HUDEP-2 (cell line): ENCODE measurements around the gene C11orf91.
"Not testable (repeated sequence)": the region's sequence is repeated elsewhere in the genome, so short reads cannot be mapped to it uniquely, and the experiment has no call there.

ENCODE experiments used
- DNase-seq, 76 experiments: peaks; one replicate each; lab custom pipeline; 2025; ENCODE audit not compliant: unreplicated experiment in 76 of 76; lab: John Stamatoyannopoulos, UW

C11orf91 gene, protein sequence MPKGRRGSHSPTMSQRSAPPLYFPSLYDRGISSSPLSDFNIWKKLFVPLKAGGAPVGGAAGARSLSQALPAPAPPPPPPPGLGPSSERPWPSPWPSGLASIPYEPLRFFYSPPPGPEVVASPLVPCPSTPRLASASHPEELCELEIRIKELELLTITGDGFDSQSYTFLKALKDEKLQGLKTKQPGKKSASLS

DNA sequence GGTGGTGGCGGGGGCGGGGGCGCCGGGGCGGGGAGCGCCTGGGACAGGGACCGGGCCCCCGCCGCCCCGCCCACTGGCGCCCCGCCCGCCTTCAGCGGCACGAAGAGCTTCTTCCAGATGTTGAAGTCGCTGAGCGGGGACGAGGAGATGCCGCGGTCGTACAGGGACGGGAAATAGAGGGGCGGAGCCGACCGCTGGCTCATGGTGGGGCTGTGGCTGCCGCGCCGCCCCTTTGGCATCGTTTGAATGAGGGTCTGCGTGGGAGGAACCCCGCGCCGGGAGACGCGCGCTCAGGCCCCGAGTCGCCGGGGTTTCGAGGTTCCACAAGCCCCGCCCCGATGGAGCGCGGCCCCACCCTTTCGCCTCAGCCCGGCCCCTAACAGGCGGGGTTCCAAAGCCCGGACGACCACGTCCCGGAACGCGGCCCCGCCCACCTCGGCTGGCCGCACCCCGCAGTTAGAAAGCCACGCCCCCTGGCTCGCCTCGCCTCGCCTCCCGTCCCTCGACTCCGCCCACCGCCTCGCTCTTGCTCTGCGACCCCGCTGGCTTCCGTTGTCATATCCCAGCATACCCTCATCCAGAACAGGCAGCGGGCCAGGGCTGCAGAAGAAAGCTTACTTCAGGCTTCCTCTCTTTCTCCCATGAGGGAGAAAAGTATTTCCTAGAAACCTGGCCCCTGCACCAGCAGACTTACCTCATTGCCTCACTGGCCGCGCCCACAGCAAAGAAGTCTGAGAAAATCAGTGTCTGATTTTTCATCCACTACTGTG, at the start of gene C11orf91:
Gene C11orf91, minus strand, starts transcription at position 325 of the 770 bp plus-strand sequence. Its CDS starts 86 bp downstream, at position 239.
- peak in 75 of 76 experiments; percentile 23 to 96 (median 86) for DNase-seq

DNA sequence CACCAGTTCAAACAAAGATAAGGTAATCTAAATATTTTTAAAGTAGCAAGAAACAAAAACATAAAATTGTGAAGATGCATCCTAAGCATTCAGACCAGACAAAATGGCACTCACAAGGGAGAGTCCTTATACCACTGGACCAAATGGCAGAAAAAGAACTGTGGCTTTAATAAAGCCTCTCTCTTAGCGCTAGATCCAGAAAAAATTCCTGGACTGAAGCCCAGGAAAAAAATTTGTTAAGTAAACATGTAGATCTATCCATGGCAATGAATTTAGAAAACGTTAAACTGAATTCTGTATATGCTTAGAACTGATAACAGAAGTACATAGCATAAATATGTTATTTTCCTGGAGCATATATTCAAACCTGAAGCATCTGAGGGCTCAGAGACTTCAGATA, 47.4 kb upstream of the C11orf91 start:
- DNase-seq: no peak

DNA sequence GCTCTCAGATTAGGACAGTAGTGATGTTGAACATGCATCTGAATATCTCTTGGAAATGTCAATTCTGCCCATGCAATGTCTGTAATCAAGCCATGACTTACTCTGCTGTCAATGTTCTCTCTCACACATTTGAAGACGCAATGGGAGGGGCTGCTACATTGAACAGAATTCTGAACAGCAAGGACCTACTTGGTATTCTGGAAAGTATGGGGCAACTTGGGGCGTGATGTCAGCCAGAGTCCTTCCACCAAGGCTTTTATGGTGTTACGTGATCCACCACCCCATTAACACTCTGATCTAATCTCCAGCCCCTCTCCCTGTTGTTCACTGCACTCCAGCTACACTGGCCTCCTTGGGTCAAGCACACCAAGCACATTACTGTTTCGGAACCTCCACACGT, 42.7 kb upstream of the C11orf91 start:
- DNase-seq: no peak

DNA sequence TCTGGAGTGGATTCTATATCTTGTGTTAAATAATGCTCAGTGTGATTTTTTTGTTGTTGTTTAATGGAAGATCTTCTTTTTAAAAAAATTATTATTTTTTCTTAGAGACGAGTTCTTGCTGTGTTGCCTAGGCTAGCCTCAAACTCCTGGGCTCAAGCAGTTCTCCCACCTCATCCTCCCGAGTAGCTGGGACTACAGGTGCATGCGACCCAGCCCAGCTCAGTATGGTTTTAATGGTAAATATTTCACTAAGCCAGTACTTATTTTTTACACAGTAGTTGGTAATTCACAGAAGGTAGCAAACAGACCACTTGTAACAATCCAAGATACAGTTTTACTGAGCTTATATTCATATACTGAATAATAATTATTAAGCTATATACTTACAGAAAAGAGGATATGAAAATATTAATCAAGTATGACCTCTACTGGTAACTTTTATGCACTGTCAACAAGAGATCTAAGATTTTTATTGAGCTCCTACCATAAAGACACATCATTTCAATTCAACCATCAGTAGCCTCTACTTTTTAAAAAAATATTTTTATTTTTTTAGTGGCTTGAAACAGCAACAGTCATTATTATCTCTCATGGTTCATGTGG, 41.7 kb upstream of the C11orf91 start:
- peak in 4 of 76 experiments; percentile 1 to 39 (median 8) for DNase-seq

DNA sequence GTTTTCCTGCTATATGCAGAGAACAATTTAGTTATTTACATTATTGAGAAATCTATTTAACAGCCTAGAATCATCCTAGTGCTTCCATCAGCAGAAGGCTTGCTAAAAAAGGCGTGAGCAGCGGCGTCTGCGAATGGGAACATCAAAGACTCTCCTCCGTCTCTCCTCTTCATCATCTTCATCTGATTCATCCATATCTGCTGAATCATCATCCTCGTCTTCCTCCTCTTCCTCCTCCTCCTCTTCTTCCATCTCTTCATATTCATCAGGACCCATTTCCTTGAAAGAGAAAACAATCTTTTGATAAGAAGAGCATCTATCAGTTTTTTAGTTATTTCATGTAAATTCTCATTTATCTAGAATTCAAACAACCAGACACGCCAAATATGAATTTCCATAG, 41.2 kb upstream of the C11orf91 start:
- DNase-seq: no peak

DNA sequence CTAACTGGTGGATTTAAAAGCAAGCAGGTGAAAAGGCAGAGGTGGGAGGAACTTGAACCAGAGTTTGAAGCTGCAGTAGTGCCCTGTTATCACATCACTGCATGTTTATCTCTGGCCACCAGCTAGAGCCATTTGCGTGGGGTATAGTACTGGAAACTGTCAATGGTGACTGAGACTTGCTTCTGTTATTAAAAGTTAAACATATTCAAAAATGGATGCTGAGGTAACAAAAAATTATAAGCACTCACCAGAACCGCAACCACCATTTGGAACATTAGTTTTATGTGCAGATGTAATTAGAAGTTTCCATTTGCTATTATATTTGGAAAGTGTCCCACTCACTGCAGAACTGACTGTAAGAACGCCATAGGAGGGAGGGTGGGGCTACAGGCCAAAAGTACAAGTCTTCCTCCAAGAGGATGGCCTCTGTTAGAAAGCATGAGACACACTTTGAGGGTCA, 36.8 kb upstream of the C11orf91 start:
- DNase-seq: peak in 71 of 76 experiments; percentile 27 to 87 (median 65)

DNA sequence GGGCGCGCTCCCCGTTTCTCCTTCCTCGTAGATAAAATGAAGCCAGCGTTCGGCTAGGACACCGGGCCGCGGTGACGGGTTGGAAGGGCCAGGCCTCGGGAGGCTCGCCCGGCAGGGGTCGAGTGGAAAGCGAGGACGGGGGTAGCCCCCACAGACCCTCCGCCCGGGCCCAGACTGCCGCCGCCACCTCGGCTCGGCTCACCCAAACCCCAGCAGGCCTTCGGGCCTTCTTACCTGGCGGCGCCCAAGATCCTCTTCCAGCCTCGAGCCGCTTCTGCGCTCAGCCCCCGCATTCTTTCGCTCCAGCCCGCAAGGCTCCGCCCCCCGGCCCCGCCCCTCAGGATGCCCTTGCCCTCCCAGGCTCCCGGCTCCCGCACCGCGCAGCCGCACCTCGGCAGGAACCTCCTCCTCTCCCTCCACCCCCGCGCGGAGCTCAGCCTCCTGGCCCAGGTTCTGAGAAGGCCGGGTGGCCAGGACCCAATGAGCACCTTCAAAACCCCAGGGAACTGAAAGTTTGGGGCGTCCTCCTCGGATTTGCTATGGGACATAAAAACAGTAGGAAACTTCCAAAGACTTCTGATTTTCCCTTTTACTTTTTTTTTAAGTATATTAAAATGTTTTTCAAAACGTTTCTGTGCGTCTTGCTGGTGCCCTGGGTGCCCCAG, 35.7 kb upstream of the C11orf91 start, which contains the start of gene CD59:
Gene CD59, minus strand, starts transcription at position 276 of the 665 bp plus-strand sequence. CDS start 13,978 bp downstream, outside the sequence.
- peak; percentile 30 to 98 (median 93) for DNase-seq

DNA sequence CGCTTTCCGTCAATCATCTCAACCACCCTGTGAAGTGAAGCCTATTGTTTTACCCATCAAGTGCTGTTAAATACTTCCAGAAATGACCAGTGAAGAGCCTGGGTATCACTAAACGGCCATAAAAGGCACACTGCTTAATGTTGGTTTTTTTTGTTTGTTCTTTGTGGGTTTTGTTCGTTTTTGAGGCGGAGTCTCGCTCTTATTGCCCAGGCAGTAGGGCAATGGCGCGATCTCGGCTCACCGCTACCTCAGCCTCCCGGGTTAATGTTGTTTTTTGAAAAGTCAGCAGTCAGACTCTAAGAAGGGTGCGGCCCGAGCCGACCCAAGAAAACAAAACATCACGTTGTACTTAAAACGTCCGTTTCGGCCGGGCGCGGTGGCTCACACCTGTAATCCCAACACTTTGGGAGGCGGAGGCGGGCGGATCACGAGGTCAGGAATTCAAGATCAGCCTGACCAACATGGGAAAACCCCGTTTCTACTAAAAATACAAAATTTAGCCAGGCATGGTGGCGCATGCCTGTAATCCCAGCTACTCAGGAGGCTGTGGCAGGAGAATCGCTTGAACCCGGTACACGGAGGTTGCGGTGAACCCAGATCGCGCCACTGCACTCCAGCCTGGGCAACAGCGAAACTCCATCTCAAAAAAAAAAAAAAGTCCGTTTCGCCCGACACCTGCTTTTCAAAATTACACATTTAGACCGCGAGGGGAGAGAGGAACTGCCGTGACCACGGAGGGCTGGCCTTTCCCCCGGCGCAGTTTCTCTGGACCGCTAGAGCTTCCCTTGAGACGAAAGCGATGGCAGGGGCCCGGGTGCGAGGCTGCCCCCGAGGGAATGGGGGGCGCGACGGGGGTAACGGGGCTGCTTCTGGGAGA, 34.9 kb upstream of the C11orf91 start:
- DNase-seq: peak in 13 of 76 experiments; percentile 5 to 45 (median 27)

DNA sequence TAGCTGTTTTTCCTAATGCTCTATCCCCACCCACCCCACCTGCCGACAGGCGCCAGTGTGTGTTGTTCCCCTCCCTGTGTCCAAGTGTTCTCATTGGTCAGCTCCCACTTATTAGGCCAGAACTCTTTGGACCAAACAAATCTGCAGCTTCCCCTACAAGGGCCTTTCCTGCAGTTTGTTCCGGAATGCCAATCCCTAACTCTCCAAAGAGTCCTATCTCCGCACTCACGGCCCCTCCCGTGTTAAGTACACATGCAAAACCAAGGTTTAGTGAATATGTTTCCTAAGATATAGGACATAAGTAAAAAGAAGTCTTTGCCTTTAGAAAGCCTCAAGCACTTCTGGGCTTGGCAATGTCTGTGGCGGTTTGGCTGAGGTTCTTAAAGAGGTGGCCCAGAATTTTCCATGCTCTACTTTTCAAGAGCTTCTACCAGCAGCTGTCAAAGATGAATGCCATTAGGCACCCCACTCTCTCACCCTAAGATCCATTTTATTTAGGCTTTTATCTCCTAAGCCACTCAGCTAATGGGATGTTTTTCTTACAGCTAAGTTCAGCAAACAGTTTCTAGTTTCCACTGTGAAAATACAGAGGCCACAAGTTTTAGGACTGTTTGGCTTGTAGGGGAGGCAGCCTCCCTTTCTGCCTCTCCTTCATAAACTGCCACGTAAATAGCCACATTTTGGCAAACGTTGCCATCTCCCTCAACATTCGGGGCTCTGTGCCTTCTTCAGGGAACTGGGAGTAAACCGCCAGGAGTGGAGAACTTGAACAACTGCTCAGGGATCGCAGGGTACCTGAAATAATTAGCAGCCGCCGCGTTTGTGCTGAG, 34.0 kb upstream of the C11orf91 start:
- DNase-seq: peak in 7 of 76 experiments; percentile 4 to 19 (median 10)

DNA sequence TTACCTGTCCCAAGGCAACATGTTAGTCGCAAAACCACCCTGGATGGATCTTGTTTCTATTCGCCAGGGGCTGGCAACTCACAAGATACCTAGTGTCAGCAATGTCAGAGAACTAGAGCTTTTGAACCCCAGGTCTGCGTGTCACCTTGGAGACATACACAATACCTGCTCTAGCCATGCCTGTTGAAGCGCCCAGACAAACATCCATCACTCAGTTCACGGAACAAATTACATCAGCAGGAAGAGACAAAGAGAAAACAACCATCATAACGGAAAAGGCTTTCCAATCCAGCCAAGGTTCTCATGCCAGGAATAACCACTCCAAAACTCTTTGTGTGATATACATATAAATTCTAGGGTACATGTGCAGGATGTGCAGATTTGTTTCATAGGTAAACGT, 33.4 kb upstream of the C11orf91 start:
- no peak for DNase-seq

DNA sequence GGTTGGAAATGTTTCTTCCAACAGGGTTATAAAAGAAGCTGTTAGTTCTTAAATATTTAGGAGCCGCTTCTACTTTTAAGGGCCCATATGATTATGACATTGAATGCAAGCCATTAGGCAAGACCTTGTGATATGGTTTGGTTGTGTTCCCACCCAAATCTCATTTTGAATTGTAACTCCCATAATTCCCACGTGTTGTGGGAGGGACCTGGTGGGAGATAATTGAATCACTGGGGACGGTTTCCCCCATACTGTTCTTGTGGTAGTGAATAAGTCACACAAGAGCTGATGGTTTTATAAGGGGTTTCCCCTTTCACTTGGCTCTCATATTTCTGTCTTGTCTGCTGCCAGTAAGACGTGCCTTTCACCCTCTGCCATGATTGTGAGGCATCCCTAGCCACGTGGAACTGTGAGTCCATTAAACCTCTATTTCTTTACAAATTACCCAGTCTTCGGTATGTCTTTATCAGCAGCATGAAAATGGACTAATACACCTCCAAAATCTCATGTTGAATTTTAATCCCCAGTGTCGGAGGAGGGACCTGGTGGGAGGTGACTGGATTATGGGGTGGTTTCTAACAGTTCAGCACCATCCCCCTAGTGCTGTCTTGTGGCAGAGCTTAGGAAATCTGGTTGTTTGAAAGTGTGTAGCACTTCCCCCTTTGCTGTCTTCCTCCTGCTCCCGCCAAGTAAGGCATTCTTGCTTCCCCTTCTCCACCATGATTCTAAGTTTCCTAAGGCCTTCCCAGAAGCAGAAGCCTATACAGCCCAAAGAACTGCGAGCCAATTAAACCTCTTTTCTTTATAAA, 31.3 kb upstream of the C11orf91 start:
- peak in 2 of 76 experiments; percentile 5 to 21 for DNase-seq

DNA sequence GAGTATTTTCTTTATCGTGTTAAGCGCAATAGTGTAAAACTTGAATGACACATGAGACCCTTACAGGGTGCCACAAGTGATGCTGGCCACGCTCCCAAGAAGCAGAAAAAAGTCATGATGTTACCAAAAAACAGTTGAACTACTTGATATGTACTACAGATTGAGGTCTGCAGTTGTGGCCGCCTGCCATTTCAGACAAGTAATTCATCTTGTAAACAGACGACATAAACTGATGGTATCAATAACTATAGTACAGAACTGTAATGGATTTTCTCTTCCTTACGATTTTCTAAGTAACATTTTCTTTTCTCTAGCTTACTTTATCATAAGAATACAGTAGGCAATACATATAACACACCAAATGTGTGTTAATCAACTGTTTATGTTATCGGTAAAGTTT, 30.1 kb upstream of the C11orf91 start:
- DNase-seq: peak in 40 of 76 experiments; percentile 10 to 65 (median 29)

DNA sequence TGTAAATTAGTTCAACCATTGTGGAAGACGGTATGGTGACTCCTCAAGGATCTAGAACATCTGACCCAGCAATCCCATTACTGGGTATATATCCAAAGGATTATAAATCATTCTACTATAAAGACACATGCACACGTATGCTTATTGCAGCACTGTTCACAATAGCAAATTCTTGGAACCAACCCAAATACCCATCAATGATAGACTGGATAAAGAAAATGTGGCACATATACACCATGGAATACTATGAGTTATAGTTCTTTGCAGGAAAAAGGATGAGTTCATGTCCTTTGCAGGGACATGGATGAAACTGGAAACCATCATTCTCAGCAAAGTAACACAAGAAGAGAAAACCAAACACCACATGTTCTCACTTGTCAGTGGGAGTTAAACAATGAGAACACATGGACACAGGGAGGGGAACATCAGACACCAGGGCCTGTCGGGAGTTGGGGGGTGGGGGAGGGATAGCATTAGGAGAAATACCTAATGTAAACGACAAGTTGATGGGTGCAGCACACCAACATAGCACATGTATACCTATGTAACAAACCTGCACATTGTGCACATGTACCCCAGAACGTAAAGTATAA, 28.5 kb upstream of the C11orf91 start:
- not testable (repeated sequence) for DNase-seq

DNA sequence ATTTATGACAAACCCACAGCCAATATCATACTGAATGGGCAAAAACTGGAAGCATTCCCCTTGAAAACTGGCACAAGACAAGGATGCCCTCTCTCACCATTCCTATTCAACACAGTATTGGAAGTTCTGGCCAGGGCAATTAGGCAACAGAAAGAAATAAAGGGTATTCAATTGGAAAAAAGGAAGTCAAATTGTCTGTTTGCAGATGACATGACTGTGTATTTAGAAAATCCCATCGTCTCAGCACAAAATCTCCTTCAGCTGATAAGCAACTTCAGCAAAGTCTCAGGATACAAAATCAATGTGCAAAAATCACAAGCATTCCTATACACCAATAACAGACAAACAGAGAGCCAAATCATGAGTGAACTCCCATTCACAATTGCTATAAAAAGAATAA, 26.9 kb upstream of the C11orf91 start:
- DNase-seq: not testable (repeated sequence)

DNA sequence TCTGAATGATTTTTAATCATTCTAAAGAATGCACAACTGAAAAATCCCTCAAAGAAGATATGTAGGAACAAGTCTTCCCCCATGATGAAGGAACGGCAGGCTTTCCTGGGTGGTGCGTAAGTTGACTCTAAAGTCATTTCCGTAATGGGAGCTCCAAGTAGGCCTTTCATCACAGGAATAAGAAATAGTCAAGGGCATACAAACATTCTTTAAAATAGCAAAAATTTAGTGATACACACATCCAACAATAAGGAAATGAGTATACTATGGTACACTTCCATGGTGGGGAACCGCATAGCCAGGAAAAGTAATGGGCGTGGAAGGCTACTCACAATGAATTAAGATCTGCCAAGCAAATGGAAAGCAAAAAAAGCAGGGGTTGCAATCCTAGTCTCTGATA, 24.9 kb upstream of the C11orf91 start:
- no peak for DNase-seq

DNA sequence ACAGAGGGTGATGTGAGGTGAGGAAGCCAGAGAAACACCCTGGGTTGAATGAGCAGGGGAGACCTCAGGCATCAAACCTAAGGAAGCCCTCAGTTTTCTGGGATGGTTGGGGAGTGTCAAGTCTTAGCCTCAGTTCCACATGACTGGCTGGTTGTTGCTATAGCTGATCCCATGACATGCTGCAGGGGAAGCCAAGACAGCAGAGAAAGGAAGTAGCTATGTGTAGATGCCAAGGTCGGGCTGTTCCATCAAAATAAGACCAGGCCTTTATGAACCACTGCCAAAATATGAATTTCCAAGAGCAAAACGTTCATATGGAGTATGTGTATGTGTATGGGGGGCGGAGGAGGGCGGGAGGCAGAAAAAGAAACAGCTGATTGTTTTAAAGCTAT, 24.0 kb upstream of the C11orf91 start:
- DNase-seq: peak in 6 of 76 experiments; percentile 7 to 37 (median 28)

DNA sequence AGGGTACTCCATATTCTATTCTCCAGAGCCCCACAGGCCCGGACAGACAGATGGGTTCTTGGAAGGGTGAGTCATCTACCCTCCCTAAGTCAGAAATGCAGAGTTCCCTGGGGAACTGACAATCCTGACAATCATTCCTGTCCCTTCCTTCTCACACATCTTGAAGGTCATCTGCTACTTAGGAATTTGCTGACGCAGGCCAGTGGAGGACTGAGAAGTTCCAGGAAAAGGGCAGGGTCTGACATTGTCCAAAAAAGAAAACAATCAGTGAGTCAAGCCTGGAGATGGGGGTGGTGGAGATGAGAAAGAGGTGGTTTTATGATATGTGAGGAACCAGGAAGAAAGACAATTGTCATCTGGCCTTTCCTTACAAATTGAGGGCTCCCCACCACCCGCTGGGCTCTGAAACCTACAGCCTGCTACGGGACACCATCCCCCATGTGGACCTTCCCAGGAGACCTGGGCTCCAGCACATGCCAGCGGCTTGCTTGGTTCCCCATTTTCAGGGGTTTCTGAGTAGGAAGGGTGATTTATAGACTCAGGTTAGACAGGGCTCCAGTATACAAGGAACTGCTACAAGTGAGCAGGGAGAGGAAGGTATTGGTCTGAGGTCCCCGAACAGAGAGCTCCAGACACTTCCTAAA, 22.7 kb upstream of the C11orf91 start:
- DNase-seq: peak in 1 of 76 experiments; percentile 30
